ENCODE data around the gene UBE2K.

Gene UBE2K

DNA sequence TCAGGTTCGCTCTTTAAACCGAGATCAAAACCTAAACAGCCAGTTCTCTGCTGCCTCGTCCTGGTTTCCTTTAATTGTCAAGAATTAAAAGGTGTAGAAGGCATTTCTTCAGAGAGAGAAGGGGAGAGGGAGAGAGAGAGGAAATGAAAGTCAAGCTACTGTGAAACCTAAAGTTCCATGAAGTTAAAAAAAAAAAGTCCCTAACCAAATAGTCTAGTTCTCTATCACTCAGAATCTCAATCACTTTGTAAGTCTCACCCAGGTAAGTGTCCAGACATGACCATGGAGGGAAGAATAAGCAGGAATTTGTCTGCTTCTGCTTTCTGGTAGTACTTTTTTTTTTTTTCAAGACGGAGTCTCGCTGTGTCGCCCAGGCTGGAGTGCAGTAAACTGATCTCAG lies 40.5 kb upstream of the UBE2K start:
- no peak for TF ChIP-seq CTCF (conservative IDR thresholded peaks at IDR 0.05; ENCODE audit: low read depth, low read length)
- no peak overlapping the region for H3K4me3 ChIP-seq (ENCODE audit: low read depth, low read length)
- no peak for DNase-seq (ENCODE audit: low read depth)

GRCh38 chr4:39658756-39659155 lies 39.2 kb upstream of the UBE2K start:
- peak; percentile 61 for TF ChIP-seq CTCF (conservative IDR thresholded peaks at IDR 0.05; ENCODE audit: low read depth, low read length)
- H3K4me3 ChIP-seq (ENCODE audit: low read depth, low read length) = no peak overlapping the region
- peak; percentile 43 for DNase-seq (ENCODE audit: low read depth)

GRCh38 chr4:39660045-39660444 lies 37.9 kb upstream of the UBE2K start:
- DNase-seq (ENCODE audit: low read depth) = no peak
- no peak overlapping the region for H3K4me3 ChIP-seq (ENCODE audit: low read depth, low read length)
- TF ChIP-seq CTCF (conservative IDR thresholded peaks at IDR 0.05; ENCODE audit: low read depth, low read length) = no peak

DNA sequence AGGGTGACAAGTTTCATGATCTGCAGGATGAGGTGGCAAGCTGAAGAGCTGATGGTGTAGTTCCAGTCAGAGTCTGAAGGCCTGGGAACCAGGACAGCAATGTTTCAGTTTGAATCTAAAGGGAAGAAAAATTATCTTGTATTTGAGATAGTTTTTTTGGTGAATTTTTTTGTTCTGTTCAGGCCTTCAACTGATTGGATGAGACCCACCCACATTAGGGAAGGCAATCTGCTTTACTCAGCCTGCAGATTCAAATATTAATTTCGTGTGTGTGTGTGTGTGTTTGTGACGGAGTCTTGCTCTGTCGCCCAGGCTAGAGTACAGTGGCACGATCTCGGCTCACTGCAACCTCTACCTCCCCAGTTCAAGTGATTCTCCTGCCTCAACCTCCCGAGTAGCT lies 37.2 kb upstream of the UBE2K start:
- no peak for DNase-seq (ENCODE audit: low read depth)
- TF ChIP-seq CTCF (conservative IDR thresholded peaks at IDR 0.05; ENCODE audit: low read depth, low read length) = no peak
- no peak overlapping the region for H3K4me3 ChIP-seq (ENCODE audit: low read depth, low read length)

DNA sequence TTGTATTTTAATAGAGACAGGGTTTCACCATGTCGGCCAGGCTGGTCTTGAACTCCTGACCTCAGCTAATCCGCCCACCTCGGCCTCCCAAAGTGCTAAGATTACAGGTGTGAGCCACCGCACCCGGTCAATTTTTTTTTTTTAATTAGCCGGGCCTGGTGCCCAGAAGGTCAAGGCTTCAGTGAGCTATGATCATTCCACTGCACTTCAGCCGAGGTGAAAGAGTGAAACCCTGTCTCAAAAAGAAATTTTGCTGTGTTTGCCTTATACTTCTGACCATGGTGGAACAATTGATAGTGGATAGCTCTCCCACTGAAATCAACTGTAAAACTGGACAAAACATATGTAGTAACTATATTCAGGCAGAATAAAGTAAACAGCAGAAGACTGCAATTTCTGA lies 35.3 kb upstream of the UBE2K start:
- H3K4me3 ChIP-seq (ENCODE audit: low read depth, low read length) = no peak overlapping the region
- no peak for TF ChIP-seq CTCF (conservative IDR thresholded peaks at IDR 0.05; ENCODE audit: low read depth, low read length)
- DNase-seq (ENCODE audit: low read depth) = no peak

DNA sequence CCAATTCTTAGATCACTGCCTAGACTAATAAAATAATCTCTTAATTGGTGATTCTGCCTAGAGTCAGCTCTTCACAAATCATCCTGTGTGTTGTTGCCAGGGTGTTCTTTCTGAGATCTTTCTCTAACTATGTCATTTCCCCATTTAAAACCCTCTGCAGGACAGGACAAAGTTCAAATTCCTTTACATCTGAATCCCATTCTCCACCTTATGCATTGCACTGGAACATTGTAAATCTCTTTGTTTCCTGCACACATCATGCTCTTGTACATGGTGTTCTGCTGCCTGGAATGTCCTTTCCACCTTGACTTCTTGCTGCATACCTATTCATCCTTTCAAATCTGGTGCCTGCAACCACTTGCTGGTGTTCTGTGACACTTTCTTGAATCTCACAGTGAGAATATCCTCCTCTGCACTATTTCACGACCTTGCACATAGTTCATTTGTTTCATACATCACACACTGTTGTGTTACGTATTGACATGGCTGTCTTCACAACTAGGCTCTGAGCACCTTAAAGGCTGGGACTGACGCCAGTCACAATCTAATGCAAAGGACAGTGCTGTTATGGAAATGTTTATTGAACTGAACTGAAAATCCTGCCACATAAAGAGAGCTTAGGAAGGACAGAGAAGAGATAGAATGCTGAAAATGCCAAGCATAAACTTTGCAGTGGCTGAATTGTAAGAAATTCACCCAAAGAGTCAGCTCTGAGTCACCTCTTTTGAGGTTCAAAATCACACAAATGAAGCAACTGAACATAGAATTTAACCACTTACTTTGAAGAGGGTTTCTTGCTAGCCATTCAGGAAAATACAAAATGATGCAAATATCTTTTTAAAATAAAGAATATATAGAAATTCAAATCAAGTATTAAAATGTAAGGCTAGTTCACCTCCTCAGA lies 32.9 kb upstream of the UBE2K start:
- no peak for TF ChIP-seq CTCF (conservative IDR thresholded peaks at IDR 0.05; ENCODE audit: low read depth, low read length)

DNA sequence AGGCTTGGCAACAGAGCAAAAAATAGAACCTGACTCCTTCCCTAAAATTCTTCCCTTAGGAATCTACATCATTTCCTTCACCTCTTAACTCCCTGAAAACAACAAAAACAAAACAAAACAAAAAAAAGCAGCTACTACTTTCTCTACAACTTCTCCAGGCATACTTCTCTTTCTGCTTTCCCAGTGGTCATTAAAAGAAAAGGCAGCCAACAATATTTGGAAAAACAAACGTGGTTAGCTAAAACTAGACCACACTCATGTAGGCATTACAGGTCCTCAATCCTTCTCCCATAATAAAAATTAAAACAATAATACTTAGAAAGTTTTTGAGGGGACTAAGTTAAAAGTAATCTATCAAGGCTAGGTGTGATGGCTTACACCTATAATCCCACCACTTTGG lies 30.2 kb upstream of the UBE2K start:
- no peak for TF ChIP-seq CTCF (conservative IDR thresholded peaks at IDR 0.05; ENCODE audit: low read depth, low read length)
- no peak overlapping the region for H3K4me3 ChIP-seq (ENCODE audit: low read depth, low read length)
- DNase-seq (ENCODE audit: low read depth) = no peak

More for the DNA sequence above, 32.9 kb upstream of the UBE2K start:
- peak; percentile 64 for DNase-seq (ENCODE audit: low read depth)
- no peak overlapping the region for H3K4me3 ChIP-seq (ENCODE audit: low read depth, low read length)
